Astrocyte (in vitro differentiated cells and primary cell): ENCODE data around the gene CHIC2. TPM values are rescaled to one million over a fixed set of nuclear protein-coding genes. Genes with fewer than 3 reads are reported as not detected.

ENCODE experiments used
- DNase-seq: peaks from one replicate; pipeline ENCODE4 v3.0.0-alpha.2; 2010; ENCODE audit warnings: low read depth
- FAIRE-seq: peaks from 2 replicates; lab custom pipeline; 2011; peaks lifted over from hg19 to GRCh38; lab: Jason Lieb, UNC
- H2AFZ ChIP-seq: 2 replicates; pipeline ENCODE4 v1.6.0; 2012; ENCODE audit warnings: low read depth, low read length, inconsistent platforms
- H3K27ac ChIP-seq: 2 replicates; pipeline ENCODE4 v1.5.1; 2011; ENCODE audit warnings: low read depth, low read length, inconsistent platforms
- H3K27me3 ChIP-seq: 2 replicates; pipeline ENCODE4 v1.6.0; 2011; ENCODE audit warnings: low read length, inconsistent platforms; ENCODE audit not compliant: insufficient read depth
- H3K36me3 ChIP-seq: 2 replicates; pipeline ENCODE4 v1.5.1; 2011; ENCODE audit warnings: low read length, inconsistent platforms; ENCODE audit not compliant: insufficient read depth
- H3K4me1 ChIP-seq: 2 replicates; pipeline ENCODE4 v1.5.1; 2011; ENCODE audit warnings: low read length, inconsistent platforms; ENCODE audit not compliant: insufficient read depth
- H3K4me2 ChIP-seq: 2 replicates; pipeline ENCODE4 v1.6.0; 2012; ENCODE audit warnings: low read length, inconsistent platforms
- H3K4me3 ChIP-seq: 2 replicates; pipeline ENCODE4 v1.5.1; 2011; ENCODE audit warnings: low read depth, mild to moderate bottlenecking, low read length, inconsistent platforms; ENCODE audit not compliant: insufficient read depth
- H3K79me2 ChIP-seq: 2 replicates; pipeline ENCODE4 v1.6.0; 2012; ENCODE audit warnings: mild to moderate bottlenecking, low read length, inconsistent platforms; ENCODE audit not compliant: insufficient read depth
- H3K9ac ChIP-seq: 2 replicates; pipeline ENCODE4 v1.6.0; 2012; ENCODE audit warnings: mild to moderate bottlenecking, low read length, inconsistent platforms
- H3K9me3 ChIP-seq: 2 replicates; pipeline ENCODE4 v1.5.1; 2012; ENCODE audit warnings: low read depth, mild to moderate bottlenecking, low read length, inconsistent platforms; ENCODE audit not compliant: insufficient read depth
- H4K20me1 ChIP-seq: 2 replicates; pipeline ENCODE4 v1.6.0; 2012; ENCODE audit warnings: low read length, inconsistent platforms; ENCODE audit not compliant: insufficient read depth
- H3K27ac Mint-ChIP-seq: one replicate; pipeline ENCODE4 v1.8.0; 2021; ENCODE audit warnings: mild to moderate bottlenecking, mixed read lengths; ENCODE audit not compliant: unreplicated experiment
- H3K27me3 Mint-ChIP-seq: one replicate; pipeline ENCODE4 v1.8.0; 2021; ENCODE audit warnings: low read depth, mixed read lengths; ENCODE audit not compliant: unreplicated experiment
- H3K36me3 Mint-ChIP-seq: one replicate; pipeline ENCODE4 v1.8.0; 2021; ENCODE audit warnings: low read depth, mixed read lengths; ENCODE audit not compliant: unreplicated experiment
- H3K4me1 Mint-ChIP-seq: one replicate; pipeline ENCODE4 v1.8.0; 2021; ENCODE audit warnings: low read depth, mixed read lengths; ENCODE audit not compliant: unreplicated experiment
- H3K4me3 Mint-ChIP-seq: one replicate; pipeline ENCODE4 v1.8.0; 2021; ENCODE audit warnings: mild to moderate bottlenecking, moderate library complexity, mixed read lengths; ENCODE audit not compliant: unreplicated experiment
- H3K9me3 Mint-ChIP-seq: one replicate; pipeline ENCODE4 v1.8.0; 2021; ENCODE audit warnings: mild to moderate bottlenecking, mixed read lengths; ENCODE audit not compliant: unreplicated experiment
- EZH2 ChIP-seq: IDR thresholded peaks from 2 replicates; pipeline ENCODE4 v1.6.1; 2012; ENCODE audit warnings: mild to moderate bottlenecking, low read length, inconsistent platforms; ENCODE audit not compliant: insufficient read depth
- total RNA-seq: library from RNA; stranded (reverse); gene quantifications from 2 replicates; pipeline ENCODE4 v1.2.1, GENCODE V29; 2021
- TF ChIP-seq, protein P1 (sequence below): IDR thresholded peaks from 2 replicates; pipeline ENCODE4 v1.5.1; 2011; ENCODE audit warnings: low read depth, mild to moderate bottlenecking, inconsistent platforms, low read length, moderate library complexity; ENCODE audit not compliant: insufficient read depth

Gene CHIC2
- total RNA-seq, 1 donor from 2014 or later: 38.2 TPM

DNA sequence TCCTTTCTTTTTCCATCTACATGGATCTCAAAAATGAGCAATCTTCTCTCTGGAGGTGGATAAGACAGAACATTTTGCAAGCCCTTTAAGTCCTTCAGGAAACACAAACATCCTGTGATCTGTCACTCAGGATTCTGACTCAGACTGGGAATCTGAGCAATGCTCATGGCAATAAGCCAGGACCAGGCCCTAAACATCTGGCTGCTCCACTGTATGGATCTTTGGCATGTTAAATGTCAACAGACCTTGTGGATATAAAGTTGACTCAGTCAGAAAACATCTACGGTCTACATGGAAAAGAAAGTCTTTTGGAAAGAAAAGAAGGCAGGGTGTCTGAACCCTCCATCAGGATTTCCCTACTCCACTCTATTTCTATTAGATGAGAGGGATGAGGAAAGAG, 17.8 kb upstream of the CHIC2 start:
- no peaks in the 10 kb centered on the region for H3K36me3 Mint-ChIP-seq
- Histone ChIP-seq H3K4me2 (peak overlapping the region; percentile 51), H3K9ac (no peak overlapping the region), H3K4me3 (no peak overlapping the region), H3K9me3 (no peaks in the 10 kb centered on the region), H3K27ac (peak overlapping the region; percentile 33), H4K20me1 (no peaks in the 10 kb centered on the region), H3K79me2 (no peaks in the 10 kb centered on the region), H2AFZ (no peak overlapping the region), H3K4me1 (peaks cover 28% of the 10 kb centered on the region), H3K36me3 (no peaks in the 10 kb centered on the region), H3K27me3 (no peaks in the 10 kb centered on the region)
- H3K27ac Mint-ChIP-seq: peak overlapping the region; percentile 67
- peak; percentile 100 for FAIRE-seq
- no peaks in the 10 kb centered on the region for H3K27me3 Mint-ChIP-seq
- H3K4me1 Mint-ChIP-seq: peaks cover 44% of the 10 kb centered on the region
- TF ChIP-seq, protein P1, sequence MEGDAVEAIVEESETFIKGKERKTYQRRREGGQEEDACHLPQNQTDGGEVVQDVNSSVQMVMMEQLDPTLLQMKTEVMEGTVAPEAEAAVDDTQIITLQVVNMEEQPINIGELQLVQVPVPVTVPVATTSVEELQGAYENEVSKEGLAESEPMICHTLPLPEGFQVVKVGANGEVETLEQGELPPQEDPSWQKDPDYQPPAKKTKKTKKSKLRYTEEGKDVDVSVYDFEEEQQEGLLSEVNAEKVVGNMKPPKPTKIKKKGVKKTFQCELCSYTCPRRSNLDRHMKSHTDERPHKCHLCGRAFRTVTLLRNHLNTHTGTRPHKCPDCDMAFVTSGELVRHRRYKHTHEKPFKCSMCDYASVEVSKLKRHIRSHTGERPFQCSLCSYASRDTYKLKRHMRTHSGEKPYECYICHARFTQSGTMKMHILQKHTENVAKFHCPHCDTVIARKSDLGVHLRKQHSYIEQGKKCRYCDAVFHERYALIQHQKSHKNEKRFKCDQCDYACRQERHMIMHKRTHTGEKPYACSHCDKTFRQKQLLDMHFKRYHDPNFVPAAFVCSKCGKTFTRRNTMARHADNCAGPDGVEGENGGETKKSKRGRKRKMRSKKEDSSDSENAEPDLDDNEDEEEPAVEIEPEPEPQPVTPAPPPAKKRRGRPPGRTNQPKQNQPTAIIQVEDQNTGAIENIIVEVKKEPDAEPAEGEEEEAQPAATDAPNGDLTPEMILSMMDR: no peak
- no peak for TF ChIP-seq EZH2
- H3K9me3 Mint-ChIP-seq: no peaks in the 10 kb centered on the region
- no peak overlapping the region for H3K4me3 Mint-ChIP-seq
- peak; percentile 97 for DNase-seq

DNA sequence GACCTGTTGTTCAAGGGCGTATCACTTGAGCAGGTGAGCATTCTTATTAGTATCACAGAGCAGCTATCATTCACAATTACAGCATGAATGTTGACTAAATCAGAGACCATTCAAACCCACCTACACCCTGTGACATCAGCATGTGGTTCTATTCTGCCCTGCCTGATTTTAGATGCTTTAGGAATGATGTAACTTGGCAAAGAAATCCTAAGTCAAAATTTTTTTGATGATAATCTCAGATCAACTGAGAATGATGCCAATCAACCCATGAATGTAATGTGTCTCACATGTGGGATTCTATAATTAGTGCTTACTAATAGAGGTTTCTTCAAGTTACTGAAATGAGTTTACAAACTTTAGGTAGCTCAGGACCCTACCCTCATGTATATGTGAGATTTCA, 13.4 kb upstream of the CHIC2 start:
- H3K9ac ChIP-seq: peak overlapping the region; percentile 9
- DNase-seq (peak; percentile 66), FAIRE-seq (peak; percentile 59)
- no peaks in the 10 kb centered on the region for H3K79me2 ChIP-seq
- peak overlapping the region; percentile 52 for H3K4me2 ChIP-seq
- Mint-ChIP-seq H3K4me1 (peaks cover 42% of the 10 kb centered on the region), H3K27me3 (no peaks in the 10 kb centered on the region), H3K36me3 (no peaks in the 10 kb centered on the region), H3K4me3 (no peak overlapping the region), H3K27ac (peak overlapping the region; percentile 84), H3K9me3 (no peaks in the 10 kb centered on the region)
- H3K4me3 ChIP-seq: no peak overlapping the region
- H3K27ac ChIP-seq: peak overlapping the region; percentile 29
- no peaks in the 10 kb centered on the region for H3K36me3 ChIP-seq
- no peaks in the 10 kb centered on the region for H3K27me3 ChIP-seq
- peaks cover 29% of the 10 kb centered on the region for H3K4me1 ChIP-seq
- no peaks in the 10 kb centered on the region for H4K20me1 ChIP-seq
- TF ChIP-seq EZH2: no peak
- TF ChIP-seq, protein P1: no peak
- H2AFZ ChIP-seq: no peak overlapping the region
- no peaks in the 10 kb centered on the region for H3K9me3 ChIP-seq

DNA sequence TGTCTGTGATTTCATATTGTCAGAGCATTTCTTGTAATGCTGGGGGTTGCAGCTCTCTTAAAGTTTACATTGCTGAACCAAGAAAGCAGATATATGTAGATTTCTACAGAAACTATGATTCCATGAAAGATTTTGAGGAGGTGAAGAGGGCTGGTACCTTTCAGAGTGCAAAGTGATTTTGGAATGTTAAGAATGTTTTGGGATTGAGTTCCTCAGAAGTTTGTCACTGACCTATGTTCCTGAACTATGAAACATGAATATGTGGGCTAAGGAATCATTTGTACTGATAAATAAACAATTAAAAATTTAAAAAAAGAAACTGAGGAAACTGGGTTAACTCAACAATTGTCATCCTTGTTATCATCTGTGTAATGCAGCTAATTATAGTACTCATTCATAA, 12.3 kb upstream of the CHIC2 start:
- Mint-ChIP-seq H3K36me3 (no peaks in the 10 kb centered on the region), H3K27ac (peak overlapping the region; percentile 84), H3K4me1 (peaks cover 31% of the 10 kb centered on the region), H3K27me3 (no peaks in the 10 kb centered on the region), H3K9me3 (no peaks in the 10 kb centered on the region), H3K4me3 (peak overlapping the region; percentile 40)
- FAIRE-seq: peak; percentile 47
- TF ChIP-seq, protein P1: no peak
- no peak for TF ChIP-seq EZH2
- Histone ChIP-seq H4K20me1 (no peaks in the 10 kb centered on the region), H3K9ac (no peak overlapping the region), H3K9me3 (no peaks in the 10 kb centered on the region), H3K27ac (peak overlapping the region; percentile 20), H3K27me3 (no peaks in the 10 kb centered on the region), H3K4me2 (peak overlapping the region; percentile 52), H3K36me3 (no peaks in the 10 kb centered on the region), H3K79me2 (no peaks in the 10 kb centered on the region), H3K4me1 (peaks cover 21% of the 10 kb centered on the region), H3K4me3 (no peak overlapping the region), H2AFZ (no peak overlapping the region)
- DNase-seq: peak; percentile 48
